EL (cell line): ENCODE measurements around the gene TRAPPC8.
A peak's percentile ranks its signal among the peaks of the same experiment; 100 is the strongest.
"Not testable (repeated sequence)": the region's sequence is repeated elsewhere in the genome, so short reads cannot be mapped to it uniquely, and the experiment has no call there.

Experiments
- DNase-seq: peaks from one replicate; pipeline ENCODE4 v3.0.0-alpha.2; 2016

TRAPPC8 gene

DNA sequence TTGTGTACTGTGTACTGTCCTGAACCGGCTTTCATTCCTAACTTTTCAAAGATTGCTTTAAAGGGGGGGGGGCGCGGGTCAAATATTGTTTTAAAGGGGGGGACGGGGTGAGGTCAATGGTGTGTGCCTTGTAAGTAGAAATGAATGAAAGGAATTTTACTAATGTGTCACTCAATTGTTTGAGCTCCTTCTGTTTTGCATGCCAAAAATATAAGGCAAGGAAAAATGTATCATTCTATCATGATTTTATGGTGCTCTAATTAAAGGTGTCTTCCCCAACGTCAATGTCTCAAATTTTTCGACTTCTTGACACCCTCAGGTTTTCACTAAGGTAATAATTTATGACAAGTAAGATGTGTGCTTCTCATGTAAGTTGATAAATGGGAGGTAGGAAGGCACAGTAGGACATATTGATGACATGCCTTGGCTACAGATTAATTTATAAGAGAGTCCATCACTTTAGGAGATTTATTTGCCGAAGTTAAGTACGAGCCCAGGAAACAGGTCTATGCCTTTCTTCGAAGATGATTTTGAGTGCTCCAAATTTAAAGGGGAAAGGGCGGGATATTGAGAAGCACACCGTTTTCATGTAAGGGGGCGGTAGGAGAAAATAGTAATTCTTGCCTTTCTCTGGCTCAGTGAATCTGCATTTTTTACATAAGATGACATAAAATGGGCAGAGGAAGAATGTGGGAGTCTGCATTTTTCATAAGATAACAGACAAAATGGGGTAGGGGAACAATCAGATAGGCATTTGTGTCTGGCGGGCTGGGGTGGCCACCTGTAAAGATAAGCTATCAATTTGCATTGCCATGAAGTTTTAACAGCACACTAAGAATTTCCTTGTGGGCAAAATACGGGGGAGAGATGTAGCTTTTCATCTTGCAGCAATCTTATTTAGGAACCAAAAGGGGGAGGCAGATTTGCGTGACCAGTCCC, 1.2 kb upstream of the TRAPPC8 start:
- no peak for DNase-seq

DNA sequence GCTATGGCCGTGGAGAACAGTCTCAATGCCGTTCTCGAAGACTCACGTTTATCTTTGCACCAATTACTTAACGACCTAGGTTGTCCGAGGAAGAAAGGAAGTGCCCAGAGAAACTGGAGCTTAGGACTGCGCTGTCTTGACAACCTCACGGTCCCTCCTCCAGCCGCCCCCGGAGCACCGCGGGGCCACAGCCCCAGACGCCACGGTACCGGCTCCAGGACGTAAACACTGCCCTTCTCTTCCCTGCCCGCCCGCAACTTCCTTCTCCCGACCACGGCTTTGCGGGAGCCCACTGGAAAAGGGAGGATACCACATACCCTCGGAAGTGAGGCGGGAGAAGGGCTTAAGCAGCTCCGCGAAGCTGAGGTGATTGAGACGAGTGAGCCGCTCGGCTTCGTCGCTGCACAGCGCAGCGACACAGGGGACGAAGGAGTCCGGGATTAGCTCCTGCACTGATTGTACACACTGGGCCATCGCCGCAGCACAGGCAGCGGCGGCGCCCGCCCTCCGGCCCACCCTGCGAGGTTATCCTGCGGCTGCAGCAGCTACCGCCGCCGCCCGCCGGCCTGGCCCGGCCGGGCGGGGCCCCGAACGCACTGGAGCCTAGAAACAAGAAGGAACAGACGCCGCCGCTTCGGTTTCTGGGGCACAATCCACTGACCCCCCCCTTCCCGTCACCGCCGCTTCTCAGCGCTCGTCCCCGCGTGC, 483 bp downstream of the TRAPPC8 start:
- DNase-seq: peak; percentile 56

DNA sequence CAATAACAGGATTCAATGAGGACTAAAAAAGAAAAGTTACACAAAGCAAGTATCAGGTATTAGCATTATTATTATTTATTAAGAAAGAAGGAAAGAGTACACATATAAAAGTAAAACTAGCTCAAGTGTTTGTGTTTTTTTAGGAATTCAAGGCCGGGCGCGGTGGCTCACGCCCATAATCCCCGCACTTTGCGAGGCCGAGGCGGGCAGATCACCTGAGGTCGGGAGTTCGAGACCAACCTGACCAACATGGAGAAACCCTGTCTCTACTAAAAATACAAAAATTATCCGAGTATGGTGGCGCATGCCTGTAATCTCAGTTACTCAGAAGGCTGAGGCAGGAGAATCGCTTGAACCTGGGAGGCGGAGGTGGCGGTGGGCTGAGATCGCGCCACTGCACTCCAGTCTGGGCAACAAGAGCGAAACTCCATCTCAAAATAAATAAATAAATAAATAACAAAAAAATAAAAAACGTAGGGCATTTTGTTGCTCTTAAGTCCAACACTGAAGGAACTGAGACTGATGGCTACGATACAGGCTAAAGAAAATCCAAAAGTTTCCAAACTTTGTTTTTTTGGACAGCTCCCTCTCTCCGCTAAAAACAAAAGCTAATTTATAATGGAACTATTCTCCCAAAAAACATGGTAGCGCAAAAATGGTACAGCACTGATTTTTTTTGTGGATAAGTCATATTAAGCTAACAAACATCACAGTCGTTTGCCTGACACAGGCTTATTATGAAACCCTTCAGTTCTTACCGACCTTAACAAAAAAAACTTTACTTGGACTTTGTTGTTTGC, 1.7 kb downstream of the TRAPPC8 start:
- DNase-seq: no peak

DNA sequence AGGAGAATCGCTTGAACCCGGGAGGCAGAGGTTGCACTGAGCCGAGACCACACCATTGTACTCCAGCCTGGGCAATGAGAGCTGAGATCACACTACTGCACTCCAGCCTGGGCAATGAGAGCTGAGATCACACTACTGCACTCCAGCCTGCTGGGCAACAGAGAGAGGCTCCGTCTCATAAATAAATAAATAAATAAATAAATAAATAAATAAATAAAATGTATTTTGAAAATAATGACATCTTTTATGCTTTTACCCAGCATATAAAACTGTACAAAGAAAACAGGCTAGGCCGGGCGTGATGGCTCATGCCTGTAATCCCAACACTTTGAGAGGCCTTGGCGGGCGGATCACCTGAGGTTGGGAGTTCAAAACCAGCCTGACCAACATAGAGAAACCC, 8.2 kb downstream of the TRAPPC8 start:
- not testable (repeated sequence) for DNase-seq

DNA sequence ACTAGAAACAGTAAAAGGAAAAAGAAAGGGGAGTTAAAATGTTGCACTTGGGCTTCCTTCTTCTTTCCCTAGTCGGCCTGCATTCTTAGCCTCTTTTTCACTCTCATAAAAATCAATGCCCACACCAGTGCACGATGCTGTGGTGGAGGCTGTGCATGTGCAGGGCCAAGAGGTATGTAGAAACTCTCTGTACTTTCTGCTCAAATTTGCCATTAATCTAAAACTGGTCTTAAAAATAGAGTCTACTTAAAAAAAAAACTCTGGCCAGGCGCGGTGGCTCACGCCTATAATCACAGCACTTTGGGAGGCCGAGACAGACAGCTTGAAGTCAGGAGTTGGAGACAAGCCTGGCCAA, 11.1 kb downstream of the TRAPPC8 start:
- peak; percentile 72 for DNase-seq

DNA sequence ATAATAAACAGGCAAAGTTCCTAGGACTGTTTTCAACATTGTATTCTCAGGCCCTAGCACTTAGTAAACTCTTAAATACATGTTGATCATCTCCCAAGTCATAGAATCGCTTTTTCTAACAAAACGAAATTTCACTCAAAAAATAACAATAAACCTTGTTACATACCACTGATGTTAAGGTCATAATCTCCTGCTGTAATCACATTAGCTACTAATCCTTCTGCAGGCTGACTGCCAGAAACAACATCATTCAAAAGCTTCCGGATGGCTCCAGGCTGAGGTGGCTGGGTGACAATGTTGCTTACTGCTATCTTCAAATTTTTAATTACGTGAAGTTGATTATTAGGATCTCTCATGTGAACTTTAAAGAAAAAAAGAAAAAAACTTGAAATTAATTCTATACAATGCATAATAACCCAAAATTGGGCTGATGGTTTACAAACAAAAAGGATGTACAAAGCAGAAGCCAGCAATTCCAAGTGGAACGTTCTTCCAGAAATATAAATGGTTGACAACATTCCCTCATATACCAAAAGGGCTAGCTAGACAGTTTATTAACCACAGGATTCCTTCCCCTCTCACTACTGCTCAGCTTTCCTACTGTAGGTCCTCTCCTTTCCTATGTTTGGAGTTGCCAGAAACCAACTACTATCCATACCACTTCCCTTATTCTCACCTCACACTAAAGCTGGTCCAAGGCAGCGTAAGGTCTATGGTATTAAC, 11.6 kb downstream of the TRAPPC8 start:
- peak; percentile 75 for DNase-seq

DNA sequence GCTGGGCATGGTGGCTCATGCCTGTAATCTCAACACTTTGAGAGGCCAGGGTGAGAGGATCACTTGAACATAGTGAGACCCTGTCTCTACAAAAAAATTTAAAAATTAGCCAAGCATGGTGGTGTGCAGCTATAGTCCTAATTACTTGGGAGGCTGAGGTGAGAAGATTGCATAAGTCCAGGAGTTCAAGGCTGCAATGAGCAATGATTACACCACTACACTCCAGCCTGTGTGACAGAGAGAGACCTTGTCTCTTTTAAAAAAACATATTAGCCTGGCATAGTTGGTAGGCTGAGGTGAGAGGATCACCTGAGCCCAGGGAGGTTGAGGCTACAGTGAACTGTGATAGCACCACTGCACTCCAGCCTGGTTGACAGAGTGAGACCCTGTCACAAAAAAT, 13.7 kb downstream of the TRAPPC8 start:
- no peak for DNase-seq

DNA sequence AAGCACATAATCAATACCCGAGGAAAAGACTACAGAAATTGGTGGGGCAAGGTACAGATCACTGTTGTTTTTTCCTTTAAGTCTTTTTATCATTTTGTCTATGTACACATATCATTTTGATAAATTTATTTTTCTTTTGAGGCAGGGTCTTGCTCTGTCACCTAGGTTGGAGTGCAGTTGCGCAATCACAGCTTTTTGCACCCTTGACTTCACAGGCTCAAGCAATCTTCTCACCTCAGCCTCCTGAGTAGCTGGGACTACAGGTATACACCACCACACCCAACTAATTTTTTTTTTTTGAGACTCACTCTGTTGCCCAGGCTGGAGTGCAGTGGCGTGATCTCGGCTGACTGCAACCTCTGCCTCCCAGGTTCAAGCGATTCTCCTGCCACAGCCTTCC, 15.9 kb downstream of the TRAPPC8 start:
- DNase-seq: not testable (repeated sequence)

DNA sequence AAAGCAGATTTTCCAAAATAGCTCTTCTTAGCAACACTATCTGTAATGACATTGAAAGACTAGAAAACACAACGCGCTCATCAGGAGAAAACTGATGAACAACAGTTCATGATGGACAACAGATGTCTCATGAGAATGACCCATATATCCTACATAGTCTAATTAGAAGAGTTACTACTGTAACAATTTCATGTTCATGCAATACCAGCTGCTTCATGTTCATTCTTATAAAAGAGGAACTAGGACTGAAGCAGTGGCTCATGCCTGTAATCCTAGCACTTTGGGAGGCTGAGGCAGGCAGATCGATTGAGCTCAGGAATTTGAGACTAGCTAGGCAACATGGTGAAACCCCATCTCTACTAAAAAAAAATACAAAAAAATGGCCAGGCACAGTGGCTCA, 22.7 kb downstream of the TRAPPC8 start:
- DNase-seq: no peak

DNA sequence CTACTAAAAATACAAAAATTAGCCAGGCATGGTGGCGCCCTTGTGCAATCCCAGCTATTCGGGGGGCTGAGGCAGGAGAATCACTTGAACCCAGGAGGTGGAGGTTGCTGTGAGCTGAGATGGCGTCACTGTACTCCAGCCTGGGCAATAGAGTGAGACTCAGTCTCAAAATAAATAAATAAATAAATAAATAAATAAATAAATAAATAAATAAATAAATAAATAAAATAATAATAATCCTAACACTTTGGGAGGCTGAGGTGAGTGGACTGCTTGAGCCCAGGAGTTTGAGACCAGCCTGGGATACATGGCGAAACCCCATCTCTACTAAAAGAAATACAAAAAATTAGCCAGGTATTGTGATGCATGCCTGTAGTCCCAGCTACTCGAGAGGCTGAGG, 23.6 kb downstream of the TRAPPC8 start:
- DNase-seq: not testable (repeated sequence)

DNA sequence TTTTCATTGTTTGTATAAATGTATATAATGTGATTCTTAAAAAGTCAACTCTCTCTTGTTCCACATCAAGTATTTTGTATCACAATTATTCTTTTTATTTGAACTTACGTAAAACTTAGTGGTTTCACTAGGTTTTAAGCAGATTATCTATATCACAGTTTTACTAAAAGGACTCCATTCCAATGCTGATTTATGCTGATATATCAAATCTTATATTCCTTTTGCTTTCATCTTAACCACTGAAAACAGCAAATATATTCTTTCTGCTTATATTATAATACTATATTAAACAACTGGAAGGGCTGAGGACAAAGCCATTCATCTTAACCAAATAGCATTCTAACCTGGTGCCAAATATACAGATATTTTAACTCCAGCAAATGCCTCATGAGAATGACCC, 24.2 kb downstream of the TRAPPC8 start:
- no peak for DNase-seq

DNA sequence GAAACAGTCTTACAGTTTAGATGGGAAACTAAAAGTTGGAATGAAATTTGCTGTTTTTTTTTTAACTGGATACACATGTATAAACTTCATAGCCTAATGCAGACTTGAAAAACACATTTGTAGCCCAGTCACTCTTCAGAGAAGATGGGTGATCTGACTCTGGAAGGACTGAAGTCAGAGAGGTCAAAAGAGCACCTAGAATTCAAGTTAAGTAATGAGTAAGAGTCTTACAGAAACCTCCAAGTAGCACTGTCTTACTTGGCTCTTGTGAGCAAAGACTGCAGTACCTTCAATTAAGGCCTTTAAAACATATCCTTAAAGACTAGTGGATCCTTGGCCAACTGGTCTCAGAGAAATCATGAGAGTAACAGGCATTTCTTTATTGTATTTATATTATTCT, 41.9 kb downstream of the TRAPPC8 start:
- no peak for DNase-seq

DNA sequence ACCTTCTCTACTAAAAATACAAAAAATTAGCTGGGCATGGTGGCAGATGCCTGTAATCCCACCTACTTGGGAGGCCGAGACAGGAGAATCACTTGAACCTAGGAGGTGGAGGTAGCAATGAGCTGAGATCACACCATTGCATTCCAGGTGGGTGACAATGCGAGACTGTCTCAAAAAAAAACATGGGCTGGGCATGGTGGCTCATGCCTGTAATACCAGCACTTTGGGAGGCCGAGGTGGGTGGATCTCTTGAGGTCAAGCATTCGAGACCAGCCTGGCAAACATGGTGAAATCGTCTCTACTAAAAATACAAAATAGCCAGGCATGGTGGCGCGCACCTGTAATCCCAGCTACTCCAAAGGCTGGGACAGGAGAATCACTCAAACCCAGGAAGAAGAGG, 43.2 kb downstream of the TRAPPC8 start:
- DNase-seq: not testable (repeated sequence)

DNA sequence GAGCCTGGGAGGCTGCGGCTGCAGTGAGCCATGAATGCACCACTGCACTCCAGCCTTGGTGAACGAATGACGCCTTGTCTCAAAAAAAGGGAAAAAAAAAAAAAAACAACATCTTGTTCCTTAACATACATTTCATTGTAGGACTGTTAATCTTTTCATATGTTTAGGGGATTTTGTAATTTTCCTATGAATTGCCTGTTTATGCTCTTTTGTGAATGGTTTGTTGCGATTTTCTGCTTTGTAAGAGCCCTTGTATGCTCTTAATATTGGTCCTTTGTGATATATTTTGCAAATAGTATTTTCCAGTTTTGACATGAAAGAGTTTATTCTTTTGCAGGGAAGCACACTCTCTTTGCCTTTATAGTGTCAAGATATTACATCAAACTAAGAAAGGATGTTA, 50.0 kb downstream of the TRAPPC8 start:
- no peak for DNase-seq

DNA sequence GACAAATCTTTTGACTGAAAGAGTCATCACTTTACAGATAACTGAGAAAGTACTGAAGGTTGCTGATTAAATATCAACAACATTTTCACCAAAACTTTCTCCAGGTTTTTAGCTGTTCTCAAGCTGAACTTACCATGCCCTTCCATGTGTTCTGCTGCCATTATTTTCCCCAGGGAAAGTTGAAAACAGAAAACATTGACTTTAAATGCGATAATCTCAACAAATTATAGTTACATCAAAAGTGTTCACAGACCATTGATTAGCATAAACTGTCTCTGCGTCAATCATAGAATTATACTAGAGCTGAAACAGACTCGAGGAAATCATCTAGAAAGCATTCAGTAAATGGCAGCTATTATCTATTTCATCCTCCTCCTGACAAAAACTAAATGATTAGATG, 51.4 kb downstream of the TRAPPC8 start:
- no peak for DNase-seq

DNA sequence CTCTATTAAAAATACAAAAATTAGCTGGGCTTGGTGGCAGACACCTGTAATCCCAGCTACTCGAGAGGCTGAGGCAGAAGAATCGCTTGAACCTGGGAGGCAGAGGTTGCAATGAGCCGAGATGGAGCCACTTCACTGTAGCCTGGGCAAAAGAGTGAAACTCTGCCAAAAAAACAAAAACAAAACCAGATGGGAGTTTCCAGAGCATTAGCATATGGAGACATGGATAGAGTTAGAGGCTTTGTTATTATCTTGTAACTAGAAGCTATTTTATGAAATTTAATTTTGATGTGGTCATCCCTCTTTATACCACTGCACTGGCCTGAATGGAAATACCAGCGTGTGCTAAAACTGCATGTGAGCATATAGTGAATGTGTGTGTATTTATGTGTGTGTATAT, 58.9 kb downstream of the TRAPPC8 start:
- no peak for DNase-seq

DNA sequence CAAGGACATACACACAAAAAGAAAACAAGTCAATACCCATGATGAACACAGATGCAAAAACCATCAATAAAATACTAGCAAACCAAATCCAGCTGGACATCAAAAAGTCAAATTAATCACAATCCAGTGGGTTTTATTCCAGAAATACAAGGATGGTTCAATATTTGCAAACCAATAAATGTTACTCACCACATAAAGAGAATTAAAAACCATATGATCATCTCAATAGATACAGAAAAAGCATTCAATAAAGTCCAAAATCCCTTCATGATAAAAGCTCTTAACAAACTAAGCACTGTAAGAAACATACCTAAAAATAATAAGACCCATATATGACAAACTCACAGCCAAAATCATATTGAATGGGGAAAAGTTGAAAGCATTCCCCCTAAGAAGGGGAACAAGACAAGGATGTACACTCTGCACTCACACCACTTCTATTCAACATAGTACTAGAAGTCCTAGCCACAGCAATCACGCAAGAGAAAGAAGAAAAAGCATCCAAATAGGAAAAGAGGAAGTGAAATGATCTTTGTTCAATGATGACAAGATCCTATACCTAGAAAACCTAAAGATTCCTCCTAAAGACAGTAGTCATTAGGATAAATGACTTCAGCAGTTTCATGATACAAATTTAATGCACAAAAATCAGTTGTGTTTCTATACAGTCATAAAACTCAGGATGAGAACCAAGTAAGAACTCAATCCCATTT, 62.6 kb downstream of the TRAPPC8 start:
- DNase-seq: no peak

DNA sequence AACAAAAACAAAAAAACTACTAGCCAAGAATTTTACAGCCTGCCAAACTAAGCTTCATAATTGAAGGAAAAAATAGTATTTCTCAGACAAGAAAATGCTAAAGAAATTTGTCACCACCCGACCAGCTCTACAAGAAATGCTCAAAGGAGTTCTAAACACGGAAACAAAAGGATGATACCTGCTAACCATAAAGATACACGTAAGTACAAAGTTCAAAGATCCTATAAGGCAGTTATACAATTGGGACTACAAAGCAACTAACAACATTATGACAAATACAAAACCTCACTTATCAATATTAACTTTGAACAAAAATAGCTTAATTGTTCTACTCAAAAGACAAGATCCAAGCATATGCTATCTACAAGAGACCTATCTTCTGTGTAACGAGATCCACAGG, 64.6 kb downstream of the TRAPPC8 start:
- DNase-seq: no peak

DNA sequence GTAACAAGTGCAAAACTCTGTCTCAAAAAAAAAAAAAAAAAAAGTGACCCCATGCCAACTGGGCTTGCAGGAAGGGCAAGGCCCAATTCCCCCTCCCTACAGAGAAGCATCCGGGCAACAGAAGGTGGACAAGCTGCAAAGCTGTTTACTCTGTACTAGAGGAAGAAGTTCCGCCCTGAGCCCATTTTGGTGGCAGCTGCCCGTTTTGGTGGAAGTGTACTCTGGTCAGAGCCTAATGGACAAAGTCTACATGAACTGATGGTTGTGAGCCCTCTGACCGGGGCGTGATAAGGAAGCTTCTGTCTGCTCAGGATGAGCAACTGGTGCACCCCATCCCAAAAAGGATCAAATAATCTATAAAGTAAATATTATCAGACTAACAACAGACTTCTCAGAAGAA, 65.0 kb downstream of the TRAPPC8 start:
- DNase-seq: no peak

DNA sequence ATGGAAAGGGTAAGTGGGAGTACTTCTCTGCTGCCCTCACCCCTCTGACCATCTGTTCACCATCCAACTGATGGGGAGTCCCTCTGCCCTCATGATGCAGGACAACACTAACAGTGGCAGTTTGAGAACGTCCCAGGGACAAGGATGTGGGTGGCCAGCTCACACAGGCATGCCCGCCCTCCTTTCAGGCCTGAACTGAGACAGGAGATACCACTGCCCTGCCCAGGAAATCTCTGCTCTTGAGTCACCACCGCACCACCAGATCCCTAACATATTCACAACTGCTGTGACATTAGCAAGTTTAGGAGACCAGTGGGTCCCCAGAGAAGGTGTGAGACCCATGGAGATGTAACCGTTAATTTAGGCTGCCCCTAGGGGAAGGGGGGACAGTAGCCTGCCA, 66.2 kb downstream of the TRAPPC8 start:
- DNase-seq: peak; percentile 26

DNA sequence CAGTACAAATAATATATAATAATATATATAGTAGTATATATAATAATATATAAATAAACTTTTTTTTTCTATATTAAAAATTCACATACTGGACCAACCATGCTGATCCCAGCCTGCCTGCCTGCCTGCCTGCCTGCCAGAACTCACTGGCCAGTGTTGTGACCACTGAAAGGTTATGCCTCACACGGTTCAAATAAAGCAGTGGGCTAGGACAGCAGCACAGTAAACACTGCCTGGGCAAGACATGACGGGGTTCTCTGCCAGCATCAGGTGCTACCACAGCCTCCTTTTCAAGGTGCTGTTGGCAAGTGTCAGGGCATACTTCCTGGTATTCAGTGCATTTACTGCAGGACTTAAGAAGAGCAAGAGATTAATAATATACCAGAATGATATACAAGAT, 67.6 kb downstream of the TRAPPC8 start:
- DNase-seq: no peak

DNA sequence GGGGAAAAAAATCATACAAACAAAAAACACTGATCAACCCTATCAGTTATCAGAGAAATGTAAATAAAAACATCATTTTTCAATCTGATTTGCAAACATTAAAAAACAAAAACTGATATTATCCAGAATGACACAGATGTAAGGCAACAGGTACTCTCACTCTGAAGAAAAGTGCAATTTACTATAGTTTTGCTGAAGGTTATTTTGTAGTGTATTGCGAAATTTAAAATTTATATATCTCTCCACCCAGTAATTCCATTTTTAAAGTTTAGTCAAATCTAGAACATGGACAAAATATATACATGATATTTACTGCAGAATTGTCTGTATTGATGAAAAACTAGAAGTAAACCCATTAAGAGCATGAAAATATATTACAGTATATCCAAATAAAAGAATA, 79.8 kb downstream of the TRAPPC8 start:
- no peak for DNase-seq
